Stomach (tissue), 4 donors: ENCODE measurements around the gene M6PR.

Experiments used
- CTCF ChIP-seq, 7 experiments: fragments of 450-650 bp in 4 of 7; fragments of 200-600 bp in 3 of 7; sonication (generic) in 3 of 7; IDR thresholded peaks; one replicate each; pipeline ENCODE4 v1.5.1; 2016 to 2019; ENCODE audit warnings: antibody characterized with exemption in 7 of 7, control low read depth in 2 of 7, mild to moderate bottlenecking in 1 of 7
- POLR2A ChIP-seq, 4 donors: fragments of 450-650 bp; IDR thresholded peaks; one replicate each; pipeline ENCODE4 v1.6.1; 2016; ENCODE audit warnings: antibody characterized with exemption in 4 of 4, control low read depth in 2 of 4, mild to moderate bottlenecking in 1 of 4, moderate library complexity in 1 of 4

DNA sequence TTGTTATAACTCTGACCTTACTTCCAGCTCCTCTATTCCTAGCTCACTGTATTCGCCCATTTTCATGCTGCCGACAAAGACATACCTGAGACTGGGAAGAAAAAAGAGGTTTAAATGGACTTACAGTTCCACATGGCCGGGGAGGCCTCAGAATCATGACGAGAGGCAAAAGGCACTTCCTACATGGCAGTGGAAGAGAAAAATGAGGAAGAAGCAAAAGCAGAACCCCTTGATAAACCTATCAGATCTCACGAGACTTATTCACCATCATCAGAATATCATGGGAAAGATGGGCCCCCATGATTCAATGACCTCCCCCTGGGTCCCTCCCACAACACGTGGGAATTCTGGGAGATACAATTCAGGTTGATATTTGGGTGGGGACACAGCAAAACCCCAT, 49.6 kb downstream of the M6PR start:
- TF ChIP-seq POLR2A (IDR thresholded peaks at IDR 0.05): no peak
- no peak for TF ChIP-seq CTCF (IDR thresholded peaks at IDR 0.05)
